ENCODE data around the gene KLRC2. TPM values are rescaled to one million over a fixed set of nuclear protein-coding genes. Genes with fewer than 3 reads are reported as not detected.
A peak's percentile ranks its signal among the peaks of the same experiment; 100 is the strongest.

Gene KLRC2
- total RNA-seq, 5 donors from 2014 or later (not counting 1 experiment from before 2014, with no cell fraction given) = 0.99 to 3.8 (median 1.9) TPM

DNA sequence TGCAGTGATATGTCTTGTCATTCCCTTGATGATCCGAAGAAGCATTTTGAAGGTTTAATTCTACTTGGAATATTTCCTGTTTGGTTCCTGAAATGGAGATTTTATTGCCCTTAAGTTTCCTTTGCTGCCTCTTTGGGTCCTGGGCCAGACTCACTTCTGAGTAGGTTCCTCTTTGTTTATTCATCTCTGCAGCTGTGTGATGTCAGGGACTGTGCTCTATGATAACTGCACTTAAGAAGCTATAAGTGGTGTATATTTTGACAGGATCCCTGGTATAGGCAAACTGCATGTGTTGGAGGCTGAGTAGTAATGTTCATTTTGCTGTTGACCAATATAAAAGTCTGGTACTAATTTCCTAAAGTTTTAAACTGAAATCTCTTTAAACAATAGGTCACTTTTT is 26.4 kb downstream of the KLRC2 start, which contains the start of gene KLRC4:
Gene KLRC4 (minus strand): TSS at position 366 of the 400 bp plus-strand sequence. CDS start 182 bp downstream, at position 184.
- ChIA-PET CTCF (interaction anchor here in 1 of 2 donors (1.2 kb wide), 1 partner anchor 17 kb away, joined by 3 read pairs; no protein-coding TSS in a partner anchor), POLR2A (no interaction called here)
- no peak within 1 kb of the TSS for H3K27ac ChIP-seq (ENCODE audit: low read length)
- DNase-seq (no peak), ATAC-seq (replicated peaks in 1 of 4) (peak; percentile 45 to 81 (median 78))
- H3K4me3 ChIP-seq (ENCODE audit: control insufficient read depth in 1 of 2, extremely low read depth in 1 of 2, low read length in 1 of 2) = peak within 1 kb of the TSS in 1 of 2 donors; percentile 35
- Mint-ChIP-seq H3K27me3 (peaks cover 0 to 2% of the 10 kb centered on the region in 2 donors), H3K4me1 (peaks cover 0 to 6% (median 4%) of the 10 kb centered on the region in 3 donors), H3K4me3 (peak within 1 kb of the TSS; percentile 69 to 75 (median 74)), H3K27ac (peak within 1 kb of the TSS; percentile 56 to 70), H3K36me3 (peaks cover 3% of the 10 kb centered on the region), H3K9me3 (peaks cover 0 to 3% (median 2%) of the 10 kb centered on the region in 3 donors)
- no peaks in the 10 kb centered on the region for H3K4me1 ChIP-seq (ENCODE audit: control insufficient read depth in 1 of 2, extremely low read depth in 1 of 2, insufficient read depth in 2 of 2, low read length in 2 of 2)
- no CpG with 5 or more reads among the region's 1 CpG for WGBS (ENCODE audit: insufficient coverage)
- no peaks in the 10 kb centered on the region for H3K27me3 ChIP-seq (replicated peaks in 1 of 2; ENCODE audit: control insufficient read depth in 2 of 2, extremely low read depth in 1 of 2, insufficient read depth in 2 of 2, low read length in 1 of 2)
- H3K9me3 ChIP-seq = no peaks in the 10 kb centered on the region
- no peaks in the 10 kb centered on the region for H3K36me3 ChIP-seq (ENCODE audit: control insufficient read depth in 2 of 2, extremely low read depth in 1 of 2, insufficient read depth in 1 of 2, low read length in 1 of 2)

DNA sequence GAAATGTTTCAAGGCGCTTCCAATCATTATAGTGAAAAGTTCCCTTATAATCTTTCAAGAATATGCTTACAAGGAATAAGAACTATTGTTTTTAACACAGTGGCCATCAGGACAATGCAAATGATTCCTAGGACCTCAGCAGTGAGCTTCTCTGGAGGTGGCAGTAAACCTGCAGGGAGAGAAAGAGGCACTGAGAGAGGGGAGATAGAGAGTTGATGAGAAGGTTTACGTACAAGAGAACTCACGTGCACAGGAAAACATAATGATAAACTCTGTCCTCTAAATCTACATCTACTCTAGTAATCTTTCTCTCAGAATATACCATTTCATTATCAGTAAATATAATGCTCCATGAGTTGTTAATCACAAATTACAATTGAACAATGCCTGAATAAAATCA is 27.0 kb downstream of the KLRC2 start:
- no peaks in the 10 kb centered on the region for H3K9me3 ChIP-seq
- ChIA-PET CTCF (no interaction called here), POLR2A (no interaction called here)
- no peaks in the 10 kb centered on the region for H3K27me3 ChIP-seq (replicated peaks in 1 of 2; ENCODE audit: control insufficient read depth in 2 of 2, extremely low read depth in 1 of 2, insufficient read depth in 2 of 2, low read length in 1 of 2)
- Mint-ChIP-seq H3K9me3 (peaks cover 0 to 3% (median 2%) of the 10 kb centered on the region in 3 donors), H3K4me3 (peak overlapping the region; percentile 69 to 75 (median 74)), H3K27me3 (peaks cover 0 to 2% of the 10 kb centered on the region in 2 donors), H3K36me3 (peaks cover 3% of the 10 kb centered on the region), H3K4me1 (peaks cover 0 to 6% (median 4%) of the 10 kb centered on the region in 3 donors), H3K27ac (peak overlapping the region in 1 of 2 donors; percentile 70)
- no peaks in the 10 kb centered on the region for H3K4me1 ChIP-seq (ENCODE audit: control insufficient read depth in 1 of 2, extremely low read depth in 1 of 2, insufficient read depth in 2 of 2, low read length in 2 of 2)
- no CpG with 5 or more reads among the region's 3 CpGs for WGBS (ENCODE audit: insufficient coverage)
- ATAC-seq (replicated peaks in 1 of 4) = peak in 3 of 4 experiments; percentile 35 to 44 (median 43)
- H3K4me3 ChIP-seq (ENCODE audit: control insufficient read depth in 1 of 2, extremely low read depth in 1 of 2, low read length in 1 of 2) = peak overlapping the region in 1 of 2 donors; percentile 35
- no peaks in the 10 kb centered on the region for H3K36me3 ChIP-seq (ENCODE audit: control insufficient read depth in 2 of 2, extremely low read depth in 1 of 2, insufficient read depth in 1 of 2, low read length in 1 of 2)
- no peak for DNase-seq
- H3K27ac ChIP-seq (ENCODE audit: low read length) = no peak overlapping the region

DNA sequence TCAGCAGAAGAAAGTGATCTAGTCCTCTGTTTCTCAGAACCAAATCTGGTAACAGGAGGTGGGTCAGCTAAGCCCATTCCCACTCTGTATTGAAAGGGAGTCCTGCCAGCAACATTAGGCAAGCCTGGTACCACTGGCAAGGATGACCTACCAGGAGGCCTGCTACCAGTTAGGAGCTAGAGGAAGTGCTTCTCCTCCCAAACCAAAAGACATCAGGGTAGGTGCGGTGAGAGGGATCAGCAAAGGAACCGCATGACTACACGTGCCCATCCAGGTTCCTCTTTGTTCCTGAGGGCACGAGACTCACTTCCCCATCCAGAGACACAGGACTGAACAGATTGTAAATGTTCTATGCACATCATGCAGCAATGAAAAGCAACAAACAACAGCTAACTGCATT is 29.1 kb downstream of the KLRC2 start:
- peaks cover 0 to 2% of the 10 kb centered on the region in 2 donors for H3K27me3 Mint-ChIP-seq
- Histone ChIP-seq H3K36me3 (ENCODE audit: control insufficient read depth in 2 of 2, extremely low read depth in 1 of 2, insufficient read depth in 1 of 2, low read length in 1 of 2) (no peaks in the 10 kb centered on the region), H3K4me1 (ENCODE audit: control insufficient read depth in 1 of 2, extremely low read depth in 1 of 2, insufficient read depth in 2 of 2, low read length in 2 of 2) (no peaks in the 10 kb centered on the region), H3K27me3 (replicated peaks in 1 of 2; ENCODE audit: control insufficient read depth in 2 of 2, extremely low read depth in 1 of 2, insufficient read depth in 2 of 2, low read length in 1 of 2) (no peaks in the 10 kb centered on the region), H3K27ac (ENCODE audit: low read length) (no peak overlapping the region), H3K4me3 (ENCODE audit: control insufficient read depth in 1 of 2, extremely low read depth in 1 of 2, low read length in 1 of 2) (peak overlapping the region in 1 of 2 donors; percentile 32), H3K9me3 (no peaks in the 10 kb centered on the region)
- H3K27ac Mint-ChIP-seq = peak overlapping the region; percentile 44 to 80
- DNase-seq (peak in 1 of 35 experiments; percentile 30), ATAC-seq (replicated peaks in 1 of 4) (peak in 2 of 4 experiments; percentile 16 to 28)
- H3K4me1 Mint-ChIP-seq = peaks cover 4 to 6% (median 5%) of the 10 kb centered on the region in 3 donors
- WGBS (ENCODE audit: insufficient coverage) = 49% methylated on average over 4 of the region's 4 CpGs
- ChIA-PET POLR2A (no interaction called here), CTCF (interaction anchor here in 1 of 2 donors (0.5 to 1.2 kb wide), 2 partner anchors 105 to 1023 kb away, joined by 3 to 4 read pairs; no protein-coding TSS in a partner anchor)
- peaks cover 3% of the 10 kb centered on the region for H3K36me3 Mint-ChIP-seq
- peak overlapping the region; percentile 72 to 80 (median 72) for H3K4me3 Mint-ChIP-seq
- H3K9me3 Mint-ChIP-seq = peaks cover 0 to 3% (median 2%) of the 10 kb centered on the region in 3 donors

DNA sequence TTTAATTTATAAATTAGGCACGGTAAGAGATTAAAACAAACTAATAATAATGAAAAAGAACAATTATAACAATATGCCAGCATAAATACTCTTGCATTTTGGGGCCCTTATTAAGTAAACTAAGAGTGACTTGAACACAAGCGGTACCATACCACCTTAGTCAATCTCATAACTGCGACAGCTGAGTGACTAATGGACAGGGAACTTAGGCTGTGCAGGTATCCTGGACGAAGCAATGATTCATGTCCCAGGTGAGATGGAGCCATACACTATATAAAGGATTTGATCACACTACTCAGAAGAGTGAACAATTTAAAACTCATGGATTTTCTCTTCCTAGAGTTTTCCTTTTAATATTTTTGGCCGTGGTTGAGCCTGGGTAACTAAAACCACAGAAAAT is 30.5 kb downstream of the KLRC2 start:
- H3K27me3 Mint-ChIP-seq = peaks cover 4 to 7% of the 10 kb centered on the region in 2 donors
- Histone ChIP-seq H3K27ac (ENCODE audit: low read length) (no peak overlapping the region), H3K27me3 (replicated peaks in 1 of 2; ENCODE audit: control insufficient read depth in 2 of 2, extremely low read depth in 1 of 2, insufficient read depth in 2 of 2, low read length in 1 of 2) (no peaks in the 10 kb centered on the region), H3K9me3 (no peaks in the 10 kb centered on the region), H3K4me1 (ENCODE audit: control insufficient read depth in 1 of 2, extremely low read depth in 1 of 2, insufficient read depth in 2 of 2, low read length in 2 of 2) (no peaks in the 10 kb centered on the region), H3K36me3 (ENCODE audit: control insufficient read depth in 2 of 2, extremely low read depth in 1 of 2, insufficient read depth in 1 of 2, low read length in 1 of 2) (no peaks in the 10 kb centered on the region), H3K4me3 (ENCODE audit: control insufficient read depth in 1 of 2, extremely low read depth in 1 of 2, low read length in 1 of 2) (no peak overlapping the region)
- peaks cover 3% of the 10 kb centered on the region for H3K36me3 Mint-ChIP-seq
- H3K9me3 Mint-ChIP-seq = peaks cover 0 to 3% (median 2%) of the 10 kb centered on the region in 3 donors
- CTCF ChIA-PET = no interaction called here
- no peak overlapping the region for H3K27ac Mint-ChIP-seq
- ATAC-seq (replicated peaks in 1 of 4) (no peak), DNase-seq (no peak)
- peaks cover 6 to 9% (median 7%) of the 10 kb centered on the region in 3 donors for H3K4me1 Mint-ChIP-seq
- POLR2A ChIA-PET = no interaction called here
- WGBS (ENCODE audit: insufficient coverage) = no CpG with 5 or more reads among the region's 5 CpGs
- peak overlapping the region; percentile 12 to 50 (median 45) for H3K4me3 Mint-ChIP-seq

DNA sequence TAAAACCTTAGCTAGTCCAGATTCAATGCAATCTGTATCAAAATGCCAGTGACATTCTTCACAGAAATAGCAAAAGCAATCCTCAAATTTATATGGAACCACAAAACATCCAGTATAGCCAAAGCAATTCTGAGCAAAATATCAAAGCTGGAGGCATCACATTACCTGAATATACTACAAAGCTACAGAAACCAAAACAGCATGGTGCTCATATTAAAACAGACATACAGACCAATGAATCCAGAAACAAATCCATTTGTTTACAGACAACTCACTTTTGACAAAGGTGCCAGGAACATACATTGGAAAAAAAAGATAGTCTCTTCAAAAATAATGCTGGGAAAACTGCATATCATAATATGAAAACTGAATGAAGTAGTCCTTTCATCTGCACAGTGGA is 31.0 kb downstream of the KLRC2 start:
- Histone ChIP-seq H3K27ac (ENCODE audit: low read length) (no peak overlapping the region), H3K36me3 (ENCODE audit: control insufficient read depth in 2 of 2, extremely low read depth in 1 of 2, insufficient read depth in 1 of 2, low read length in 1 of 2) (no peaks in the 10 kb centered on the region)

DNA sequence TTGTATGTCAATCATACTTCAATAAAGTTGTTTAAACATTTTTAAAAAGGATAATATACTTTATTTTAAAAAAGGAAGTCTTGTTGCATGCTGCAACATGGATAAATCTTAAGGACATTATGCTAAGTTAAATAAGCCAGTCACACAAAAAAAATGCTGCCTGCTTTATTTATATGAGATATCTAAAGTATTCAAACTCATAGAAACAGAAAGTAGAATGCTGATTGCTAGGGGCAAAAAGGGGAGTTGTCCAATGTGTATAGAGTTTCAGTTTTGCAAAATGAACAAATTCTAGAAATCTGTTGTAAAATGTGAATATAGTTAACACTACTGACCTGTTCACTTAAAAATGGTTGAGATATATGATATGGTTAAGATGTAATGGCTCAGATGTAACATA is 35.0 kb downstream of the KLRC2 start:
- Mint-ChIP-seq H3K4me1 (peaks cover 13 to 20% (median 16%) of the 10 kb centered on the region in 3 donors), H3K27ac (peak overlapping the region; percentile 6 to 46), H3K27me3 (peaks cover 4 to 12% of the 10 kb centered on the region in 2 donors), H3K9me3 (peaks cover 0 to 3% (median 2%) of the 10 kb centered on the region in 3 donors), H3K36me3 (no peaks in the 10 kb centered on the region), H3K4me3 (peak overlapping the region in 2 of 3 donors; percentile 15 to 38)
- no peak for ATAC-seq (replicated peaks in 1 of 4)
- no peaks in the 10 kb centered on the region for H3K9me3 ChIP-seq
- DNase-seq = no peak
- CTCF ChIA-PET = no interaction called here
- H3K36me3 ChIP-seq (ENCODE audit: control insufficient read depth in 2 of 2, extremely low read depth in 1 of 2, insufficient read depth in 1 of 2, low read length in 1 of 2) = no peaks in the 10 kb centered on the region
- no peaks in the 10 kb centered on the region for H3K27me3 ChIP-seq (replicated peaks in 1 of 2; ENCODE audit: control insufficient read depth in 2 of 2, extremely low read depth in 1 of 2, insufficient read depth in 2 of 2, low read length in 1 of 2)
- H3K4me3 ChIP-seq (ENCODE audit: control insufficient read depth in 1 of 2, extremely low read depth in 1 of 2, low read length in 1 of 2) = no peak overlapping the region
- POLR2A ChIA-PET = no interaction called here
- H3K4me1 ChIP-seq (ENCODE audit: control insufficient read depth in 1 of 2, extremely low read depth in 1 of 2, insufficient read depth in 2 of 2, low read length in 2 of 2) = peaks cover 2 to 5% of the 10 kb centered on the region in 2 experiments
- no peak overlapping the region for H3K27ac ChIP-seq (ENCODE audit: low read length)

More for the DNA sequence above, 31.0 kb downstream of the KLRC2 start:
- Mint-ChIP-seq H3K36me3 (peaks cover 3% of the 10 kb centered on the region), H3K27me3 (peaks cover 4 to 11% of the 10 kb centered on the region in 2 donors), H3K4me1 (peaks cover 8 to 12% (median 11%) of the 10 kb centered on the region in 3 donors), H3K27ac (peak overlapping the region in 1 of 2 donors; percentile 17), H3K4me3 (peak overlapping the region; percentile 12 to 50 (median 45)), H3K9me3 (peaks cover 0 to 3% (median 2%) of the 10 kb centered on the region in 3 donors)
- no peak for ATAC-seq (replicated peaks in 1 of 4)
- Histone ChIP-seq H3K4me3 (ENCODE audit: control insufficient read depth in 1 of 2, extremely low read depth in 1 of 2, low read length in 1 of 2) (no peak overlapping the region), H3K4me1 (ENCODE audit: control insufficient read depth in 1 of 2, extremely low read depth in 1 of 2, insufficient read depth in 2 of 2, low read length in 2 of 2) (no peaks in the 10 kb centered on the region), H3K9me3 (no peaks in the 10 kb centered on the region), H3K27me3 (replicated peaks in 1 of 2; ENCODE audit: control insufficient read depth in 2 of 2, extremely low read depth in 1 of 2, insufficient read depth in 2 of 2, low read length in 1 of 2) (no peaks in the 10 kb centered on the region)
- POLR2A ChIA-PET = no interaction called here
- CTCF ChIA-PET = no interaction called here
- DNase-seq = no peak

All from T-cell (primary cell).